ENCODE measurements around the gene TRAM2. TPM values are rescaled to one million over a fixed set of nuclear protein-coding genes. Genes with fewer than 3 reads are reported as not detected.

TRAM2 gene
- total and polyA plus RNA-seq, 4 donors = 7.3 to 20.3 (median 13.0) TPM

DNA sequence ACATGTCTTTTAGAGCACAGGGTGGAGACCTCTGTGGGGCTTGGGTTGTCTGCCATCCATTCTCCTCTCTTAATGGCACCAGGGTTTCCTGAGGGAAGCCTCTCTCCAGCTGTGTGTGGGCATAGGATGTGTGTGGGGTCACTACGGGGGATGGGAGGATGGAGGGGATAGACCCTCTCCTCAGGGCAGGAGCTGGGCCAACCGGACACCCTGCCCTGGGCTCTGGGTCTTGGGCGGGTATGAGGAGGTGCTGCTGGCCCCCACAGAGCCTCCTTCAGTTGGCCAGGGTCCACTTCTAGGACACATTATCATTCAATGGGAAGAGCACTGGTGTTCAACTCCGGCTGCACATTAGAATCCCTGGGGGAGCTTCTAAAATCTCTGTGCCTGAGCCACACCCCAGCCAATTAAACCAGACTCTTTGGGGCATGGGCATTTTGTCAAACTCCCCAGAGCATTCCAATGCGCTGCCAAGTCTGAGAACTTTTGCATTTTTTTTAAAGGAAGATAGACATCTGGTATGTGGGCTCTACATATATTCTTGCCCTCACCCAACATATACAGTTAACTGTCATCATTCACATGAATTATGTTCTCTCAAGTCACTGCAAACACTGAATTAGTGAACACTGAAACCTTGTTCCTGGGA, 38.5 kb downstream of the TRAM2 start:
- WGBS = 97% methylated on average over 5 of the region's 5 CpGs
- Histone ChIP-seq H3K36me3 (ENCODE audit: control insufficient read depth in 4 of 4, insufficient read depth in 3 of 4, low read depth in 1 of 4, low read length in 3 of 4) (peaks cover 0 to 8% (median 0%) of the 10 kb centered on the region in 4 donors), H3K9me3 (ENCODE audit: control insufficient read depth in 4 of 4, low read length in 3 of 4) (no peaks in the 10 kb centered on the region), H3K4me1 (ENCODE audit: control insufficient read depth in 4 of 4, insufficient read depth in 4 of 4, low read length in 3 of 4) (peaks cover 9 to 15% (median 12%) of the 10 kb centered on the region in 4 donors), H3K4me3 (ENCODE audit: low read depth in 1 of 3, low read length in 3 of 3) (no peak overlapping the region), H3K27me3 (ENCODE audit: control insufficient read depth in 4 of 4, insufficient read depth in 4 of 4, low read length in 3 of 4) (no peaks in the 10 kb centered on the region), H3K27ac (ENCODE audit: low read depth in 1 of 2, low read length in 2 of 2) (no peak overlapping the region), H3K9ac (ENCODE audit: low read depth in 1 of 2, low read length in 2 of 2) (no peak overlapping the region)
- no peak for DNase-seq (ENCODE audit: low spot score)
- TF ChIP-seq, protein P1, sequence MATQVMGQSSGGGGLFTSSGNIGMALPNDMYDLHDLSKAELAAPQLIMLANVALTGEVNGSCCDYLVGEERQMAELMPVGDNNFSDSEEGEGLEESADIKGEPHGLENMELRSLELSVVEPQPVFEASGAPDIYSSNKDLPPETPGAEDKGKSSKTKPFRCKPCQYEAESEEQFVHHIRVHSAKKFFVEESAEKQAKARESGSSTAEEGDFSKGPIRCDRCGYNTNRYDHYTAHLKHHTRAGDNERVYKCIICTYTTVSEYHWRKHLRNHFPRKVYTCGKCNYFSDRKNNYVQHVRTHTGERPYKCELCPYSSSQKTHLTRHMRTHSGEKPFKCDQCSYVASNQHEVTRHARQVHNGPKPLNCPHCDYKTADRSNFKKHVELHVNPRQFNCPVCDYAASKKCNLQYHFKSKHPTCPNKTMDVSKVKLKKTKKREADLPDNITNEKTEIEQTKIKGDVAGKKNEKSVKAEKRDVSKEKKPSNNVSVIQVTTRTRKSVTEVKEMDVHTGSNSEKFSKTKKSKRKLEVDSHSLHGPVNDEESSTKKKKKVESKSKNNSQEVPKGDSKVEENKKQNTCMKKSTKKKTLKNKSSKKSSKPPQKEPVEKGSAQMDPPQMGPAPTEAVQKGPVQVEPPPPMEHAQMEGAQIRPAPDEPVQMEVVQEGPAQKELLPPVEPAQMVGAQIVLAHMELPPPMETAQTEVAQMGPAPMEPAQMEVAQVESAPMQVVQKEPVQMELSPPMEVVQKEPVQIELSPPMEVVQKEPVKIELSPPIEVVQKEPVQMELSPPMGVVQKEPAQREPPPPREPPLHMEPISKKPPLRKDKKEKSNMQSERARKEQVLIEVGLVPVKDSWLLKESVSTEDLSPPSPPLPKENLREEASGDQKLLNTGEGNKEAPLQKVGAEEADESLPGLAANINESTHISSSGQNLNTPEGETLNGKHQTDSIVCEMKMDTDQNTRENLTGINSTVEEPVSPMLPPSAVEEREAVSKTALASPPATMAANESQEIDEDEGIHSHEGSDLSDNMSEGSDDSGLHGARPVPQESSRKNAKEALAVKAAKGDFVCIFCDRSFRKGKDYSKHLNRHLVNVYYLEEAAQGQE (IDR thresholded peaks at IDR 0.05) = no peak
- TF ChIP-seq SP1 (IDR thresholded peaks at IDR 0.05) (no peak), FOXA1 (IDR thresholded peaks at IDR 0.05) (no peak), RAD21 (IDR thresholded peaks at IDR 0.05) (no peak), FOXA2 (IDR thresholded peaks at IDR 0.05) (no peak), HNF4A (conservative IDR thresholded peaks at IDR 0.05) (no peak), YY1 (IDR thresholded peaks at IDR 0.05) (no peak), ZBTB33 (IDR thresholded peaks at IDR 0.05) (no peak)

GRCh38 chr6:52537001-52537753, 39.7 kb downstream of the TRAM2 start:
- Histone ChIP-seq H3K27me3 (ENCODE audit: control insufficient read depth in 4 of 4, insufficient read depth in 4 of 4, low read length in 3 of 4) (no peaks in the 10 kb centered on the region), H3K9me3 (ENCODE audit: control insufficient read depth in 4 of 4, low read length in 3 of 4) (no peaks in the 10 kb centered on the region), H3K36me3 (ENCODE audit: control insufficient read depth in 4 of 4, insufficient read depth in 3 of 4, low read depth in 1 of 4, low read length in 3 of 4) (peaks cover 0 to 8% (median 0%) of the 10 kb centered on the region in 4 donors), H3K4me3 (ENCODE audit: low read depth in 1 of 3, low read length in 3 of 3) (no peak overlapping the region), H3K9ac (ENCODE audit: low read depth in 1 of 2, low read length in 2 of 2) (no peak overlapping the region), H3K27ac (ENCODE audit: low read depth in 1 of 2, low read length in 2 of 2) (no peak overlapping the region), H3K4me1 (ENCODE audit: control insufficient read depth in 4 of 4, insufficient read depth in 4 of 4, low read length in 3 of 4) (peaks cover 5 to 7% (median 6%) of the 10 kb centered on the region in 4 donors)
- TF ChIP-seq ZBTB33 (IDR thresholded peaks at IDR 0.05) (no peak), JUND (IDR thresholded peaks at IDR 0.05) (no peak), GABPA (IDR thresholded peaks at IDR 0.05 in 1 of 2, conservative IDR thresholded peaks at IDR 0.05 in 1 of 2) (no peak), FOXA2 (IDR thresholded peaks at IDR 0.05) (no peak)
- DNase-seq (ENCODE audit: low spot score) = no peak
- 81% methylated on average over 8 of the region's 8 CpGs for WGBS

All from liver (tissue), 9 donors.